ENCODE measurements around the gene TNFRSF14. TPM values are rescaled to one million over a fixed set of nuclear protein-coding genes. Genes with fewer than 3 reads are reported as not detected.

The TNFRSF14 gene
- total RNA-seq, 1 donor from 2014 or later = 191 TPM

- Mint-ChIP-seq H3K27ac (peak overlapping the region; percentile 93), H3K4me1 (ENCODE audit: low read depth) (peaks cover 20% of the 10 kb centered on the region), H3K27me3 (ENCODE audit: low read depth) (no peaks in the 10 kb centered on the region), H3K36me3 (ENCODE audit: low read depth) (peaks cover 42% of the 10 kb centered on the region), H3K9me3 (no peaks in the 10 kb centered on the region), H3K4me3 (ENCODE audit: low read depth) (peak overlapping the region; percentile 97)
- DNase-seq (ENCODE audit: low spot score) = no peak
- intact Hi-C loops (cut with micrococcal nuclease) = loop anchor here (10.0 kb wide), 1 partner anchor 1149 kb away; the partner anchor contains the start of gene MRPL20
Measured at GRCh38 chr1:2553871-2554620, 2.1 kb upstream of the TNFRSF14 start.

- no peaks in the 10 kb centered on the region for H3K9me3 Mint-ChIP-seq
- peaks cover 44% of the 10 kb centered on the region for H3K36me3 Mint-ChIP-seq (ENCODE audit: low read depth)
- H3K4me3 Mint-ChIP-seq (ENCODE audit: low read depth) = peak overlapping the region; percentile 97
- H3K27ac Mint-ChIP-seq = peak overlapping the region; percentile 93
- peak; percentile 43 for DNase-seq (ENCODE audit: low spot score)
- intact Hi-C loops (cut with micrococcal nuclease) = loop anchor here (10.0 kb wide), 1 partner anchor 1150 kb away; the partner anchor contains the start of gene MRPL20
- no peaks in the 10 kb centered on the region for H3K27me3 Mint-ChIP-seq (ENCODE audit: low read depth)
- H3K4me1 Mint-ChIP-seq (ENCODE audit: low read depth) = peaks cover 18% of the 10 kb centered on the region
Measured at GRCh38 chr1:2554621-2555387, 1.4 kb upstream of the TNFRSF14 start.

GRCh38 chr1:2555634-2556276, 416 bp upstream of the TNFRSF14 start:
- DNase-seq (ENCODE audit: low spot score) = peak; percentile 76
- Mint-ChIP-seq H3K4me3 (ENCODE audit: low read depth) (peak overlapping the region; percentile 97), H3K9me3 (no peaks in the 10 kb centered on the region), H3K27me3 (ENCODE audit: low read depth) (no peaks in the 10 kb centered on the region), H3K36me3 (ENCODE audit: low read depth) (peaks cover 43% of the 10 kb centered on the region), H3K27ac (peak overlapping the region; percentile 93), H3K4me1 (ENCODE audit: low read depth) (peaks cover 16% of the 10 kb centered on the region)
- intact Hi-C loops (cut with micrococcal nuclease) = loop anchor here (1.0 to 10.0 kb wide), 4 partner anchors 7 to 1151 kb away; partner anchors contain the start of gene MRPL20

- no peaks in the 10 kb centered on the region for H3K9me3 Mint-ChIP-seq
- peak overlapping the region; percentile 93 for H3K27ac Mint-ChIP-seq
- H3K27me3 Mint-ChIP-seq (ENCODE audit: low read depth) = no peaks in the 10 kb centered on the region
- H3K4me3 Mint-ChIP-seq (ENCODE audit: low read depth) = peak overlapping the region; percentile 97
- peaks cover 43% of the 10 kb centered on the region for H3K36me3 Mint-ChIP-seq (ENCODE audit: low read depth)
- H3K4me1 Mint-ChIP-seq (ENCODE audit: low read depth) = peaks cover 17% of the 10 kb centered on the region
- intact Hi-C loops (cut with micrococcal nuclease) = loop anchor here (1.0 to 10.0 kb wide), 4 partner anchors 9 to 1152 kb away; partner anchors contain the start of gene MRPL20
- peak; percentile 52 for DNase-seq (ENCODE audit: low spot score)
Measured at GRCh38 chr1:2556678-2557481, 709 bp downstream of the TNFRSF14 start.

- Mint-ChIP-seq H3K4me3 (ENCODE audit: low read depth) (peak overlapping the region; percentile 97), H3K27ac (peak overlapping the region; percentile 93), H3K36me3 (ENCODE audit: low read depth) (peaks cover 45% of the 10 kb centered on the region), H3K9me3 (no peaks in the 10 kb centered on the region), H3K4me1 (ENCODE audit: low read depth) (peaks cover 17% of the 10 kb centered on the region), H3K27me3 (ENCODE audit: low read depth) (no peaks in the 10 kb centered on the region)
- no peak for DNase-seq (ENCODE audit: low spot score)
- intact Hi-C loops (cut with micrococcal nuclease) = loop anchor here (10.0 kb wide), 1 partner anchor 1153 kb away; the partner anchor contains the start of gene MRPL20
Measured at GRCh38 chr1:2557482-2558400, 1.6 kb downstream of the TNFRSF14 start.

GRCh38 chr1:2558420-2558819, 2.2 kb downstream of the TNFRSF14 start:
- Mint-ChIP-seq H3K27ac (no peak overlapping the region), H3K4me3 (ENCODE audit: low read depth) (peak overlapping the region; percentile 97)

GRCh38 chr1:2558861-2559260, 2.7 kb downstream of the TNFRSF14 start:
- H3K4me3 Mint-ChIP-seq (ENCODE audit: low read depth) = peak overlapping the region; percentile 97
- H3K36me3 Mint-ChIP-seq (ENCODE audit: low read depth) = peaks cover 53% of the 10 kb centered on the region
- no peaks in the 10 kb centered on the region for H3K27me3 Mint-ChIP-seq (ENCODE audit: low read depth)
- no peak for DNase-seq (ENCODE audit: low spot score)
- intact Hi-C loops (cut with micrococcal nuclease) = loop anchor here (10.0 kb wide), 1 partner anchor 1154 kb away; the partner anchor contains the start of gene MRPL20
- no peaks in the 10 kb centered on the region for H3K9me3 Mint-ChIP-seq
- H3K27ac Mint-ChIP-seq = no peak overlapping the region
- H3K4me1 Mint-ChIP-seq (ENCODE audit: low read depth) = peaks cover 14% of the 10 kb centered on the region

More at GRCh38 chr1:2558420-2558819, 2.2 kb downstream of the TNFRSF14 start:
- Mint-ChIP-seq H3K36me3 (ENCODE audit: low read depth) (peaks cover 50% of the 10 kb centered on the region), H3K4me1 (ENCODE audit: low read depth) (peaks cover 17% of the 10 kb centered on the region), H3K9me3 (no peaks in the 10 kb centered on the region), H3K27me3 (ENCODE audit: low read depth) (no peaks in the 10 kb centered on the region)
- intact Hi-C loops (cut with micrococcal nuclease) = loop anchor here (10.0 kb wide), 1 partner anchor 1154 kb away; the partner anchor contains the start of gene MRPL20
- DNase-seq (ENCODE audit: low spot score) = no peak

GRCh38 chr1:2559509-2560298, 3.5 kb downstream of the TNFRSF14 start:
- DNase-seq (ENCODE audit: low spot score) = no peak
- peaks cover 8% of the 10 kb centered on the region for H3K4me1 Mint-ChIP-seq (ENCODE audit: low read depth)
- H3K36me3 Mint-ChIP-seq (ENCODE audit: low read depth) = peaks cover 51% of the 10 kb centered on the region
- H3K27me3 Mint-ChIP-seq (ENCODE audit: low read depth) = no peaks in the 10 kb centered on the region
- H3K4me3 Mint-ChIP-seq (ENCODE audit: low read depth) = no peak overlapping the region
- no peaks in the 10 kb centered on the region for H3K9me3 Mint-ChIP-seq
- H3K27ac Mint-ChIP-seq = no peak overlapping the region
- intact Hi-C loops (cut with micrococcal nuclease) = loop anchor here (10.0 kb wide), 1 partner anchor 1155 kb away; the partner anchor contains the start of gene MRPL20

- intact Hi-C loops (cut with micrococcal nuclease) = no loop called here
- Mint-ChIP-seq H3K9me3 (no peaks in the 10 kb centered on the region), H3K4me3 (ENCODE audit: low read depth) (no peak overlapping the region), H3K27ac (no peak overlapping the region), H3K36me3 (ENCODE audit: low read depth) (peaks cover 53% of the 10 kb centered on the region), H3K27me3 (ENCODE audit: low read depth) (no peaks in the 10 kb centered on the region), H3K4me1 (ENCODE audit: low read depth) (peaks cover 6% of the 10 kb centered on the region)
- DNase-seq (ENCODE audit: low spot score) = no peak
Measured at GRCh38 chr1:2560299-2561073, 4.3 kb downstream of the TNFRSF14 start.

GRCh38 chr1:2561446-2561845, 5.3 kb downstream of the TNFRSF14 start:
- Mint-ChIP-seq H3K4me3 (ENCODE audit: low read depth) (peak overlapping the region; percentile 22), H3K9me3 (no peaks in the 10 kb centered on the region)

More at GRCh38 chr1:2561446-2561845, 5.3 kb downstream of the TNFRSF14 start:
- Mint-ChIP-seq H3K27me3 (ENCODE audit: low read depth) (no peaks in the 10 kb centered on the region), H3K36me3 (ENCODE audit: low read depth) (peaks cover 47% of the 10 kb centered on the region), H3K4me1 (ENCODE audit: low read depth) (peaks cover 6% of the 10 kb centered on the region), H3K27ac (peak overlapping the region; percentile 48)
- DNase-seq (ENCODE audit: low spot score) = no peak
- intact Hi-C loops (cut with micrococcal nuclease) = no loop called here

Data from activated T-helper 2 cell treated with anti-CD3 and anti-CD28 coated beads, Interferon-gamma antibody, Interleukin-2, Interleukin-4, amounts not matched to agents 10 μg/mL and 5 μg/mL and 100 μg/mL, durations not matched to agents 14 hours and 24 hours and 36 hours (primary cell).